ENCODE results near the gene DPEP3. TPM values are rescaled to one million over a fixed set of nuclear protein-coding genes. Genes with fewer than 3 reads are reported as not detected.

DPEP3 gene
- total and polyA plus RNA-seq, 10 of the 15 experiments (the other 5 are each of a cell fraction or from before 2014, with no cell fraction given): not detected

- TF ChIP-seq IRF5 (IDR thresholded peaks at IDR 0.05; ENCODE audit: borderline replicate concordance) (no peak), NFYB (IDR thresholded peaks at IDR 0.05; ENCODE audit: insufficient read depth, low read depth, low read length) (no peak), ZNF687 (IDR thresholded peaks at IDR 0.05) (no peak), PML (IDR thresholded peaks at IDR 0.05; ENCODE audit: low read length) (no peak), USF2 (IDR thresholded peaks at IDR 0.05; ENCODE audit: borderline replicate concordance, low read depth, low read length) (no peak), ZSCAN29 (IDR thresholded peaks at IDR 0.05) (no peak), EGR1 (IDR thresholded peaks at IDR 0.05; ENCODE audit: borderline replicate concordance in 1 of 2, low read depth in 2 of 2, low read length in 2 of 2) (no peak), HDGF (IDR thresholded peaks at IDR 0.05) (no peak)
Measured at GRCh38 chr16:68009157-68009735, 28.9 kb upstream of the DPEP3 start (continued).

All from GM12878 (cell line).